GM23338 (cell line): ENCODE results near the gene CDC16. TPM values are rescaled to one million over a fixed set of nuclear protein-coding genes. Genes with fewer than 3 reads are reported as not detected.
"Not testable (repeated sequence)": the region's sequence is repeated elsewhere in the genome, so short reads cannot be mapped to it uniquely, and the experiment has no call there.

Experiments used
- ATAC-seq: fragments of 200-7000 bp; cut with Tn5 transposase; 3 replicates; pipeline ENCODE4 v1.9.1; 2020
- DNase-seq: peaks from one replicate; pipeline ENCODE4 v3.0.0-alpha.2; 2015; ENCODE audit warnings: low spot score
- H2AFZ ChIP-seq: fragments of 200-600 bp; sonication (generic); 2 replicates; pipeline ENCODE4 v1.8.0; 2016; ENCODE audit warnings: antibody characterized with exemption, mild to moderate bottlenecking, moderate library complexity
- H3F3A ChIP-seq: fragments of 200-600 bp; sonication (generic); replicated peaks from 2 replicates; pipeline ENCODE4 v1.8.0; 2017; ENCODE audit warnings: antibody characterized with exemption, mixed run types, low read depth
- H3K27ac ChIP-seq: fragments of 200-600 bp; sonication (generic); 2 replicates; pipeline ENCODE4 v1.6.1; 2016; ENCODE audit warnings: low read depth
- H3K27me3 ChIP-seq: fragments of 200-600 bp; sonication (generic); 2 replicates; pipeline ENCODE4 v1.8.0; 2016; ENCODE audit warnings: mild to moderate bottlenecking, mixed run types, moderate library complexity; ENCODE audit not compliant: insufficient read depth
- H3K36me3 ChIP-seq: fragments of 200-600 bp; sonication (generic); 2 replicates; pipeline ENCODE4 v1.8.0; 2016; ENCODE audit warnings: mild to moderate bottlenecking; ENCODE audit not compliant: insufficient read depth
- H3K4me1 ChIP-seq: fragments of 200-600 bp; sonication (generic); 2 replicates; pipeline ENCODE4 v1.8.0; 2016; ENCODE audit warnings: mild to moderate bottlenecking, moderate library complexity; ENCODE audit not compliant: insufficient read depth
- H3K4me2 ChIP-seq: fragments of 200-600 bp; sonication (generic); 2 replicates; pipeline ENCODE4 v1.7.1; 2017; ENCODE audit warnings: mixed run types
- H3K4me3 ChIP-seq: fragments of 200-600 bp; sonication (generic); 2 replicates; pipeline ENCODE4 v1.6.1; 2016; ENCODE audit warnings: mixed run types
- H3K79me2 ChIP-seq: fragments of 200-600 bp; sonication (generic); replicated peaks from 2 replicates; pipeline ENCODE4 v1.8.0; 2017; ENCODE audit warnings: mild to moderate bottlenecking; ENCODE audit not compliant: insufficient read depth
- H3K9me2 ChIP-seq: fragments of 200-600 bp; sonication (generic); 2 replicates; pipeline ENCODE4 v1.8.0; 2017; ENCODE audit not compliant: insufficient read depth
- H4K20me1 ChIP-seq: fragments of 200-600 bp; sonication (generic); replicated peaks from 2 replicates; pipeline ENCODE4 v1.8.0; 2017; ENCODE audit warnings: mild to moderate bottlenecking; ENCODE audit not compliant: insufficient read depth
- H3K27ac Mint-ChIP-seq: 2 replicates; pipeline ENCODE4 v1.8.0; 2020; ENCODE audit warnings: inconsistent platforms, mild to moderate bottlenecking, moderate library complexity, mixed read lengths
- H3K27me3 Mint-ChIP-seq: 3 replicates; pipeline ENCODE4 v1.8.0; 2022; ENCODE audit warnings: low read depth, mild to moderate bottlenecking, moderate library complexity, mixed read lengths, inconsistent platforms; ENCODE audit not compliant: insufficient read depth, poor library complexity
- H3K36me3 Mint-ChIP-seq: 3 replicates; pipeline ENCODE4 v1.8.0; 2021; ENCODE audit warnings: low read depth, mild to moderate bottlenecking, inconsistent platforms, moderate library complexity, mixed read lengths
- H3K4me1 Mint-ChIP-seq: 3 replicates; pipeline ENCODE4 v1.8.0; 2020; ENCODE audit warnings: mild to moderate bottlenecking, inconsistent platforms, mixed read lengths
- H3K4me3 Mint-ChIP-seq: 3 replicates; pipeline ENCODE4 v1.8.0; 2021; ENCODE audit warnings: moderate library complexity, mild to moderate bottlenecking, inconsistent platforms, mixed read lengths
- H3K9me3 Mint-ChIP-seq: 3 replicates; pipeline ENCODE4 v1.8.0; 2020; ENCODE audit warnings: moderate library complexity, mild to moderate bottlenecking, inconsistent platforms, mixed read lengths
- JUNB ChIP-seq: IDR thresholded peaks from one replicate; pipeline ENCODE4 v1.6.1; 2016; ENCODE audit warnings: antibody characterized with exemption; ENCODE audit not compliant: unreplicated experiment
- NANOG ChIP-seq: IDR thresholded peaks from 2 replicates; pipeline ENCODE4 v1.6.1; 2016; ENCODE audit warnings: antibody characterized with exemption, borderline replicate concordance
- ZNF114 ChIP-seq: fragments of 250-450 bp; sonication (Bioruptor Pico); IDR thresholded peaks from 2 replicates; pipeline ENCODE4 v1.5.0; 2020; ENCODE audit warnings: mild to moderate bottlenecking, moderate library complexity
- polyA plus RNA-seq: library from polyadenylated mRNA; unstranded; fragments of >200 nt; fragmentation: Nextera tagmentation; extraction: Ambion mirVana; gene quantifications from 2 replicates; pipeline ENCODE4 v1.2.1, GENCODE V29; 2016
- total RNA-seq: library from RNA; depleted of rRNA; stranded (reverse); fragments of >200 nt; shearing (Covaris generic); gene quantifications from 2 replicates; pipeline ENCODE4 v1.2.3, GENCODE V29; 2014
- TF ChIP-seq, protein P1 (sequence below), 2 experiments: fragments of 200-600 bp in 1 of 2; sonication (generic) in 1 of 2; conservative IDR thresholded peaks; 2 replicates each; pipeline versions ENCODE4 v1.5.1 to v1.6.1; 2016 to 2017; ENCODE audit warnings: antibody characterized with exemption in 2 of 2, low read depth in 2 of 2, mild to moderate bottlenecking in 2 of 2, moderate library complexity in 1 of 2
- TF ChIP-seq, protein P2 (sequence below): IDR thresholded peaks from one replicate; pipeline ENCODE4 v1.6.1; 2018; ENCODE audit warnings: antibody characterized with exemption; ENCODE audit not compliant: unreplicated experiment

The CDC16 gene
- total and polyA plus RNA-seq, 2 experiments from 2014 or later, result 86.1 to 91.3 TPM

DNA sequence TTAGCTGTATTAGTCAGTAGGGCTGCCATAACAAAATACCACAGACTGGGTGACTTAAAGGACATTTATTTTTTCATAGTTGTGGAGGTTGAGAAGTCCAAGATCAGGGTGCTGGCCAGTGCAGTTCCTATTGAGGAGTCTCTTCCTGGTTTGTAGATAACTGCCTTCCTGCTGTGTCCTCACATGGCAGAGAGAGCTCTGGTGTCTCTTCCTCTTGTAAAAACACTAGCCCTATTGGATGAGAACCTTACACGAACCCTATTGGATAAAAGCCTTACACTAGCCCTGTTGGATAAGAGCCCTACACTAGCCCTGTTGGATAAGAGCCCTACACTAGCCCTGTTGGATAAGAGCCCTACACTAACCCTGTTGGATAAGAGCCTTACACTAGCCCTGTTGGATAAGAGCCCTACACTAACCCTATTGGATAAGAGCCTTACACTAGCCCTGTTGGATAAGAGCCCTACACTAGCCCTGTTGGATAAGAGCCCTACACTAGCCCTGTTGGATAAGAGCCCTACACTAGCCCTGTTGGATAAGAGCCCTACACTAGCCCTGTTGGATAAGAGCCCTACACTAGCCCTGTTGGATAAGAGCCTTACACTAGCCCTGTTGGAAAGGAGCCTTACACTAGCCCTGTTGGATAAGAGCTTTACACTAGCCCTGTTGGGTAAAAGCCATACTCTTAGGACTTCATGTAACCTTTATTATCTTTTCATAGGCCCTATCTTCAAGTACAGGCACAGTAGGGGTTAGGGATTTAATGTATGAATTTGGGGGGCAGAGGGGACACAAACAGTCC lies 17.1 kb downstream of the CDC16 start:
- not testable (repeated sequence) for H2AFZ ChIP-seq, H3K27me3 ChIP-seq, DNase-seq, H3K27ac ChIP-seq, H3K4me3 Mint-ChIP-seq, H3K27ac Mint-ChIP-seq, H3K4me3 ChIP-seq, H3K27me3 Mint-ChIP-seq, H3K4me2 ChIP-seq, H3K9me2 ChIP-seq, ATAC-seq, H3K79me2 ChIP-seq, H3K9me3 Mint-ChIP-seq, H4K20me1 ChIP-seq, H3F3A ChIP-seq
- Histone ChIP-seq H3K4me1 (peaks cover 26% of the 10 kb centered on the region), H3K36me3 (peaks cover 60% of the 10 kb centered on the region)
- Mint-ChIP-seq H3K36me3 (peaks cover 79% of the 10 kb centered on the region), H3K4me1 (peaks cover 19% of the 10 kb centered on the region)

DNA sequence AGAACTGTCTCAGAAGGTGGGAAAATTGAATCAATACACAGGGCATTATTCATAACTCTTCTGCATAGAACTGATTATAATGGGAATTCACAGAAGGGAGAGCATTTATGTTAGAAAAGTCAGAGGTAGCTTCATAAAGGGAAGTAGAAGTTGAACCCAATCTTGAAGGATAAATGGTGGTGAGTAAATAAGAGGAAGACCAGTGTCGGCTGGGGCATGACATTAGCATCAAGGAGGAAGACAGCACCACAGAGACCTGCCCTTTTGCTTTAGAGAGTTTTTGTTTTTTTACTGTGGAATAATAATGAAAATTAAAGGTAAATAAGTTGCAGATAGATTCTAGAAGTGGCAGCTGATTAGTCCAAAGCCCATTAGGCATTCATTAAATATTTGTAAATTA lies 21.9 kb downstream of the CDC16 start:
- DNase-seq (no peak), ATAC-seq (peak; percentile 75)
- Mint-ChIP-seq H3K9me3 (no peaks in the 10 kb centered on the region), H3K4me3 (peak overlapping the region; percentile 2; the same call in 1 of the 3 replicates), H3K27me3 (peaks cover 2% of the 10 kb centered on the region), H3K4me1 (peaks cover 33% of the 10 kb centered on the region), H3K27ac (peak overlapping the region; percentile 64), H3K36me3 (peaks cover 85% of the 10 kb centered on the region)
- H3K27ac ChIP-seq, result peak overlapping the region; percentile 75
- H3F3A ChIP-seq, result no peaks in the 10 kb centered on the region
- H3K4me1 ChIP-seq, result peaks cover 33% of the 10 kb centered on the region
- peaks cover 59% of the 10 kb centered on the region for H3K36me3 ChIP-seq
- H4K20me1 ChIP-seq, result no peaks in the 10 kb centered on the region
- peak overlapping the region; percentile 37 for H3K4me2 ChIP-seq
- peak overlapping the region; percentile 6; the same call in 1 of the 2 replicates for H3K4me3 ChIP-seq
- no peaks in the 10 kb centered on the region for H3K27me3 ChIP-seq
- H3K9me2 ChIP-seq, result no peaks in the 10 kb centered on the region
- TF ChIP-seq JUNB (no peak), NANOG (no peak), ZNF114 (CRISPR knock-in tag) (no peak)
- TF ChIP-seq, protein P1, sequence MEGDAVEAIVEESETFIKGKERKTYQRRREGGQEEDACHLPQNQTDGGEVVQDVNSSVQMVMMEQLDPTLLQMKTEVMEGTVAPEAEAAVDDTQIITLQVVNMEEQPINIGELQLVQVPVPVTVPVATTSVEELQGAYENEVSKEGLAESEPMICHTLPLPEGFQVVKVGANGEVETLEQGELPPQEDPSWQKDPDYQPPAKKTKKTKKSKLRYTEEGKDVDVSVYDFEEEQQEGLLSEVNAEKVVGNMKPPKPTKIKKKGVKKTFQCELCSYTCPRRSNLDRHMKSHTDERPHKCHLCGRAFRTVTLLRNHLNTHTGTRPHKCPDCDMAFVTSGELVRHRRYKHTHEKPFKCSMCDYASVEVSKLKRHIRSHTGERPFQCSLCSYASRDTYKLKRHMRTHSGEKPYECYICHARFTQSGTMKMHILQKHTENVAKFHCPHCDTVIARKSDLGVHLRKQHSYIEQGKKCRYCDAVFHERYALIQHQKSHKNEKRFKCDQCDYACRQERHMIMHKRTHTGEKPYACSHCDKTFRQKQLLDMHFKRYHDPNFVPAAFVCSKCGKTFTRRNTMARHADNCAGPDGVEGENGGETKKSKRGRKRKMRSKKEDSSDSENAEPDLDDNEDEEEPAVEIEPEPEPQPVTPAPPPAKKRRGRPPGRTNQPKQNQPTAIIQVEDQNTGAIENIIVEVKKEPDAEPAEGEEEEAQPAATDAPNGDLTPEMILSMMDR (conservative IDR thresholded peaks at IDR 0.05; ENCODE audit: low read depth in 2 of 2), result no peak
- TF ChIP-seq, protein P2, sequence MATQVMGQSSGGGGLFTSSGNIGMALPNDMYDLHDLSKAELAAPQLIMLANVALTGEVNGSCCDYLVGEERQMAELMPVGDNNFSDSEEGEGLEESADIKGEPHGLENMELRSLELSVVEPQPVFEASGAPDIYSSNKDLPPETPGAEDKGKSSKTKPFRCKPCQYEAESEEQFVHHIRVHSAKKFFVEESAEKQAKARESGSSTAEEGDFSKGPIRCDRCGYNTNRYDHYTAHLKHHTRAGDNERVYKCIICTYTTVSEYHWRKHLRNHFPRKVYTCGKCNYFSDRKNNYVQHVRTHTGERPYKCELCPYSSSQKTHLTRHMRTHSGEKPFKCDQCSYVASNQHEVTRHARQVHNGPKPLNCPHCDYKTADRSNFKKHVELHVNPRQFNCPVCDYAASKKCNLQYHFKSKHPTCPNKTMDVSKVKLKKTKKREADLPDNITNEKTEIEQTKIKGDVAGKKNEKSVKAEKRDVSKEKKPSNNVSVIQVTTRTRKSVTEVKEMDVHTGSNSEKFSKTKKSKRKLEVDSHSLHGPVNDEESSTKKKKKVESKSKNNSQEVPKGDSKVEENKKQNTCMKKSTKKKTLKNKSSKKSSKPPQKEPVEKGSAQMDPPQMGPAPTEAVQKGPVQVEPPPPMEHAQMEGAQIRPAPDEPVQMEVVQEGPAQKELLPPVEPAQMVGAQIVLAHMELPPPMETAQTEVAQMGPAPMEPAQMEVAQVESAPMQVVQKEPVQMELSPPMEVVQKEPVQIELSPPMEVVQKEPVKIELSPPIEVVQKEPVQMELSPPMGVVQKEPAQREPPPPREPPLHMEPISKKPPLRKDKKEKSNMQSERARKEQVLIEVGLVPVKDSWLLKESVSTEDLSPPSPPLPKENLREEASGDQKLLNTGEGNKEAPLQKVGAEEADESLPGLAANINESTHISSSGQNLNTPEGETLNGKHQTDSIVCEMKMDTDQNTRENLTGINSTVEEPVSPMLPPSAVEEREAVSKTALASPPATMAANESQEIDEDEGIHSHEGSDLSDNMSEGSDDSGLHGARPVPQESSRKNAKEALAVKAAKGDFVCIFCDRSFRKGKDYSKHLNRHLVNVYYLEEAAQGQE, result no peak
- no peak overlapping the region for H2AFZ ChIP-seq
- peaks cover 3% of the 10 kb centered on the region for H3K79me2 ChIP-seq
